HFF-Myc (cell line): Measurements from ENCODE around the gene ME3.

Source experiments
- DNase-seq: peaks from one replicate; pipeline ENCODE4 v3.0.0-alpha.2; 2011; ENCODE audit warnings: low read depth; ENCODE audit errors: extremely low read depth
- H3K4me3 ChIP-seq: replicated peaks from 2 replicates; pipeline ENCODE4 v1.5.1; 2011; ENCODE audit warnings: low read depth, mild to moderate bottlenecking, control low read depth, low read length
- CTCF ChIP-seq: IDR thresholded peaks from 2 replicates; pipeline ENCODE4 v1.5.1; 2012; ENCODE audit warnings: mild to moderate bottlenecking, low read depth, low read length, control low read depth; ENCODE audit errors: missing control alignments

Gene ME3

GRCh38 chr11:86502137-86502642 lies 170.2 kb downstream of the ME3 start:
- no peak for DNase-seq
- no peak for TF ChIP-seq CTCF

GRCh38 chr11:86500500-86501140 lies 171.8 kb downstream of the ME3 start:
- no peak for TF ChIP-seq CTCF
- no peak for DNase-seq
- no peak overlapping the region for H3K4me3 ChIP-seq

More at GRCh38 chr11:86502137-86502642, 170.2 kb downstream of the ME3 start:
- H3K4me3 ChIP-seq: no peak overlapping the region

- H3K4me3 ChIP-seq: no peak overlapping the region
- TF ChIP-seq CTCF: no peak
- DNase-seq: no peak
Measured at GRCh38 chr11:86499723-86500129, 172.7 kb downstream of the ME3 start.

- no peak for TF ChIP-seq CTCF
- H3K4me3 ChIP-seq: no peak overlapping the region
- DNase-seq: no peak
Measured at GRCh38 chr11:86497836-86498235, 174.6 kb downstream of the ME3 start.

DNA sequence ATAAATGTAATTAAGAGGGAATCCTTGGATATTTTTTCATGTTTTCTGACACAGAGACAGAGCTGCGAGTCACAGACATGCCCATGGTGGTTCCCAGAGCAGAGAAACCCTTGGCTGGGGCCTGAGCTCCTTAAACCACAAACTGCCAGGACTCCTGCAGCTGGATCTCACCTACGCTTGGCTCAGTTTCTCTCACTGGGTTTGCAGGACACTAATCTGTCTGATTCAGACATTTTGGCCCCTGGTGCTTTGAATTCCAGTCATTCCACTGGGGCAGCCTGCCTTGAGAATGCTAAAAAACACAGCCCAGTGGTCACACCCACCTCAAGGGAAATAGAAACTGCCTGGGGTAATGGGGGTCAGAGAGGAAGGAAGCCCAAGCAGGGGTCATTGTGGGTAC lies 175.1 kb downstream of the ME3 start:
- DNase-seq: no peak
- H3K4me3 ChIP-seq: no peak overlapping the region
- TF ChIP-seq CTCF: no peak

- H3K4me3 ChIP-seq: no peak overlapping the region
- no peak for DNase-seq
- no peak for TF ChIP-seq CTCF
Measured at GRCh38 chr11:86495351-86495750, 177.1 kb downstream of the ME3 start.
